Endodermal cell (in vitro differentiated cells): Measurements from ENCODE around the gene PHYH. TPM values are rescaled to one million over a fixed set of nuclear protein-coding genes. Genes with fewer than 3 reads are reported as not detected.

Source experiments
- DNase-seq: peaks from one replicate; pipeline ENCODE4 v3.0.0-alpha.2; 2017
- H3K27ac ChIP-seq: 2 replicates; pipeline ENCODE4 v1.5.1; 2013; ENCODE audit warnings: mild to moderate bottlenecking, low read depth, low read length, moderate library complexity
- H3K27me3 ChIP-seq: 2 replicates; pipeline ENCODE4 v1.6.1; 2013; ENCODE audit warnings: mild to moderate bottlenecking, low read length, moderate library complexity; ENCODE audit not compliant: insufficient read depth, control insufficient read depth, poor library complexity, severe bottlenecking
- H3K36me3 ChIP-seq: 2 replicates; pipeline ENCODE4 v1.7.0; 2013; ENCODE audit warnings: mild to moderate bottlenecking, low read length, moderate library complexity; ENCODE audit not compliant: control insufficient read depth, insufficient read depth
- H3K4me1 ChIP-seq: one replicate; pipeline ENCODE4 v1.7.0; 2013; ENCODE audit warnings: low read length; ENCODE audit not compliant: control insufficient read depth, insufficient read depth
- H3K4me3 ChIP-seq: 2 replicates; pipeline ENCODE4 v1.5.1; 2013; ENCODE audit warnings: mild to moderate bottlenecking, low read length, moderate library complexity
- H3K9ac ChIP-seq: 2 replicates; pipeline ENCODE4 v1.6.1; 2013; ENCODE audit warnings: mild to moderate bottlenecking, low read length, moderate library complexity; ENCODE audit not compliant: poor library complexity, severe bottlenecking; ENCODE audit errors: extremely low read depth
- H3K9me3 ChIP-seq: 2 replicates; pipeline ENCODE4 v1.6.1; 2013; ENCODE audit warnings: mild to moderate bottlenecking, low read length, moderate library complexity; ENCODE audit not compliant: control insufficient read depth
- H3K27ac Mint-ChIP-seq: 2 replicates; pipeline ENCODE4 v1.8.0; 2020; ENCODE audit warnings: mixed read lengths
- H3K27me3 Mint-ChIP-seq: 2 replicates; pipeline ENCODE4 v1.8.0; 2021; ENCODE audit warnings: mild to moderate bottlenecking, mixed read lengths; ENCODE audit not compliant: insufficient read depth
- H3K36me3 Mint-ChIP-seq: 2 replicates; pipeline ENCODE4 v1.8.0; 2020; ENCODE audit warnings: low read depth, mixed read lengths
- H3K4me1 Mint-ChIP-seq: 2 replicates; pipeline ENCODE4 v1.8.0; 2020; ENCODE audit warnings: mixed read lengths
- H3K4me3 Mint-ChIP-seq: 2 replicates; pipeline ENCODE4 v1.8.0; 2020; ENCODE audit warnings: mild to moderate bottlenecking, moderate library complexity, mixed read lengths
- H3K9me3 Mint-ChIP-seq: 2 replicates; pipeline ENCODE4 v1.8.0; 2020; ENCODE audit warnings: mild to moderate bottlenecking, mixed read lengths
- WGBS, 2 experiments: methylation state at CpG; one replicate each; pipeline versions ENCODE4 v1.1.5 to v1.1.7; 2013; ENCODE audit warnings: missing lambda C conversion rate in 2 of 2, mixed read lengths in 1 of 2; ENCODE audit not compliant: insufficient coverage in 1 of 2, insufficient read length in 1 of 2; 5-methylcytosine and 5-hydroxymethylcytosine counted together
- total RNA-seq, 2 donors: library from RNA; stranded (reverse); fragmentation: NEBNext Ultra II Directional in 1 of 2; extraction: Animal tissue kit (Norgen Biotek cat#: 25700) in 1 of 2; gene quantifications; 2 replicates in 1 of 2; 3 replicates in 1 of 2; pipeline ENCODE4 v1.2.1, GENCODE V29; 2021
- TF ChIP-seq, protein P1 (sequence below): fragments of 200-600 bp; sonication (generic); conservative IDR thresholded peaks from 2 replicates; pipeline ENCODE4 v1.5.0; 2021; ENCODE audit warnings: antibody characterized with exemption, mild to moderate bottlenecking

Gene PHYH
- total RNA-seq, 2 donors from 2014 or later = 17.2 to 37.9 TPM

DNA sequence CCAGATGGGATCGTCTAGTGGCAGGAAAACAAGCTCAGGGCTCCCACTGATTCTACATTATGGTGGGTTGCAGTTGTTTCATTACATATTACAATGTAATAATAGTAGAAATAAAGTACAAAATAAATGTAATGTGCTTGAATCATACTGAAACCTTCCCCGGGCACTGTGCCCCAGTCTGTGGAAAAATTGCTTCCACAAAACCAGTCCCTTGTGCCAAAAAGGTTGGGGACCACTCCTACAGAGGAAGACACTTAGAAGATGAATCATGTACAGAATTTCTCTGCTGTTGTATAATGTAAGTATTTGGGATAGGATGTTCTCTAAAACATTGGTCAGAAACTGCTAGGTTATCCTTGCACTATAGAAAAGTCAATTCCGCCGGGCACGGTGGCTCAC is 11.3 kb upstream of the PHYH start:
- Histone ChIP-seq H3K9ac (no peak overlapping the region), H3K4me3 (no peak overlapping the region), H3K9me3 (no peaks in the 10 kb centered on the region), H3K4me1 (no peaks in the 10 kb centered on the region), H3K36me3 (no peaks in the 10 kb centered on the region), H3K27me3 (no peaks in the 10 kb centered on the region), H3K27ac (no peak overlapping the region)
- Mint-ChIP-seq H3K27me3 (no peaks in the 10 kb centered on the region), H3K9me3 (no peaks in the 10 kb centered on the region), H3K27ac (no peak overlapping the region), H3K36me3 (no peaks in the 10 kb centered on the region), H3K4me3 (no peak overlapping the region), H3K4me1 (no peaks in the 10 kb centered on the region)
- WGBS, 2 experiments = 97 to 100% methylated on average over 1 to 5 of the region's 5 CpGs
- no peak for DNase-seq
- TF ChIP-seq, protein P1, sequence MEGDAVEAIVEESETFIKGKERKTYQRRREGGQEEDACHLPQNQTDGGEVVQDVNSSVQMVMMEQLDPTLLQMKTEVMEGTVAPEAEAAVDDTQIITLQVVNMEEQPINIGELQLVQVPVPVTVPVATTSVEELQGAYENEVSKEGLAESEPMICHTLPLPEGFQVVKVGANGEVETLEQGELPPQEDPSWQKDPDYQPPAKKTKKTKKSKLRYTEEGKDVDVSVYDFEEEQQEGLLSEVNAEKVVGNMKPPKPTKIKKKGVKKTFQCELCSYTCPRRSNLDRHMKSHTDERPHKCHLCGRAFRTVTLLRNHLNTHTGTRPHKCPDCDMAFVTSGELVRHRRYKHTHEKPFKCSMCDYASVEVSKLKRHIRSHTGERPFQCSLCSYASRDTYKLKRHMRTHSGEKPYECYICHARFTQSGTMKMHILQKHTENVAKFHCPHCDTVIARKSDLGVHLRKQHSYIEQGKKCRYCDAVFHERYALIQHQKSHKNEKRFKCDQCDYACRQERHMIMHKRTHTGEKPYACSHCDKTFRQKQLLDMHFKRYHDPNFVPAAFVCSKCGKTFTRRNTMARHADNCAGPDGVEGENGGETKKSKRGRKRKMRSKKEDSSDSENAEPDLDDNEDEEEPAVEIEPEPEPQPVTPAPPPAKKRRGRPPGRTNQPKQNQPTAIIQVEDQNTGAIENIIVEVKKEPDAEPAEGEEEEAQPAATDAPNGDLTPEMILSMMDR = no peak

- no peaks in the 10 kb centered on the region for H3K27me3 ChIP-seq
- Mint-ChIP-seq H3K4me1 (no peaks in the 10 kb centered on the region), H3K4me3 (no peak overlapping the region)
These were observed 10.8 kb upstream of the PHYH start for GRCh38 chr10:13310518-13311176.

GRCh38 chr10:13309792-13310191 is 9.9 kb upstream of the PHYH start:
- TF ChIP-seq, protein P1 = no peak
- H3K27ac Mint-ChIP-seq = no peak overlapping the region
- 95 to 100% methylated on average over 2 of the region's 2 CpGs for WGBS, 2 experiments
- H3K9me3 ChIP-seq = no peaks in the 10 kb centered on the region
- no peaks in the 10 kb centered on the region for H3K36me3 Mint-ChIP-seq
- no peaks in the 10 kb centered on the region for H3K9me3 Mint-ChIP-seq
- no peak overlapping the region for H3K27ac ChIP-seq
- no peaks in the 10 kb centered on the region for H3K4me1 ChIP-seq
- no peaks in the 10 kb centered on the region for H3K27me3 Mint-ChIP-seq
- DNase-seq = no peak
- H3K27me3 ChIP-seq = no peaks in the 10 kb centered on the region
- H3K4me3 Mint-ChIP-seq = no peak overlapping the region
- H3K36me3 ChIP-seq = no peaks in the 10 kb centered on the region
- H3K4me3 ChIP-seq = no peak overlapping the region
- H3K9ac ChIP-seq = no peak overlapping the region
- H3K4me1 Mint-ChIP-seq = no peaks in the 10 kb centered on the region

More at GRCh38 chr10:13310518-13311176, 10.8 kb upstream of the PHYH start:
- H3K9ac ChIP-seq = no peak overlapping the region
- H3K36me3 Mint-ChIP-seq = no peaks in the 10 kb centered on the region
- WGBS, 2 experiments = 90 to 96% methylated on average over 6 to 7 of the region's 7 CpGs
- H3K27ac Mint-ChIP-seq = no peak overlapping the region
- TF ChIP-seq, protein P1 = no peak
- H3K27me3 Mint-ChIP-seq = no peaks in the 10 kb centered on the region
- no peak overlapping the region for H3K4me3 ChIP-seq
- no peaks in the 10 kb centered on the region for H3K9me3 Mint-ChIP-seq
- no peaks in the 10 kb centered on the region for H3K36me3 ChIP-seq
- H3K9me3 ChIP-seq = no peaks in the 10 kb centered on the region
- no peaks in the 10 kb centered on the region for H3K4me1 ChIP-seq
- no peak for DNase-seq
- H3K27ac ChIP-seq = no peak overlapping the region
